Muscle of leg (tissue), 16 donors: ENCODE data around the gene CTNNB1. TPM values are rescaled to one million over a fixed set of nuclear protein-coding genes. Genes with fewer than 3 reads are reported as not detected.
A peak's percentile ranks its signal among the peaks of the same experiment; 100 is the strongest.

Experiments
- DNase-seq: peaks from one replicate; pipeline ENCODE4 v3.0.0; 2013
- H3K27ac ChIP-seq: one replicate; pipeline ENCODE4 v1.5.1; 2013; ENCODE audit warnings: mild to moderate bottlenecking, low read length, control low read depth
- H3K27me3 ChIP-seq: one replicate; pipeline ENCODE4 v1.6.1; 2013; ENCODE audit warnings: low read length; ENCODE audit not compliant: control insufficient read depth, insufficient read depth
- H3K36me3 ChIP-seq: one replicate; pipeline ENCODE4 v1.6.1; 2013; ENCODE audit warnings: low read length; ENCODE audit not compliant: control insufficient read depth, insufficient read depth
- H3K4me1 ChIP-seq: one replicate; pipeline ENCODE4 v1.6.1; 2013; ENCODE audit warnings: low read length; ENCODE audit not compliant: control insufficient read depth, insufficient read depth
- H3K4me3 ChIP-seq: one replicate; pipeline ENCODE4 v1.5.1; 2013; ENCODE audit warnings: low read length, control low read depth
- H3K9me3 ChIP-seq: replicated peaks from 2 replicates; pipeline ENCODE4 v1.6.1; 2013; ENCODE audit warnings: low read depth, low read length; ENCODE audit not compliant: control insufficient read depth
- WGBS: methylation state at CpG from one replicate; pipeline ENCODE4 v1.1.5; 2013; ENCODE audit warnings: missing lambda C conversion rate; ENCODE audit not compliant: insufficient coverage; 5-methylcytosine and 5-hydroxymethylcytosine counted together
- long read RNA-seq, 11 donors: transcript quantifications; one replicate each; lab custom pipeline, GENCODE V29; 2026
- polyA plus RNA-seq, 8 donors: library from polyadenylated mRNA; unstranded; fragments of 120-200 nt; gene quantifications; one replicate each; pipeline versions ENCODE4 v1.2.1 to v1.2.3, GENCODE V29; 2013; ENCODE audit warnings: inconsistent platforms in 1 of 8, low replicate concordance in 1 of 8; ENCODE audit not compliant: insufficient read length in 8 of 8, insufficient read depth in 1 of 8
- total RNA-seq: library from RNA; stranded (reverse); fragments of 120-200 nt; gene quantifications from one replicate; pipeline ENCODE4 v1.2.4, GENCODE V29; 2013

The CTNNB1 gene
- total RNA-seq (362 TPM), polyA plus RNA-seq (100 to 1,000 TPM; 272 to 390 (median 315) TPM)
- long read RNA-seq, donor 1, full-length matches to known transcripts = 22 of 57 reads
- long read RNA-seq, donor 1, partial matches to known transcripts = 35 of 57 reads
- long read RNA-seq, donor 1, other reads (novel, unspliced or antisense) = 0 of 57 reads
- long read RNA-seq, donor 2, full-length matches to known transcripts = 2 of 2 reads
- long read RNA-seq, donor 2, partial matches to known transcripts = 0 of 2 reads
- long read RNA-seq, donor 2, other reads (novel, unspliced or antisense) = 0 of 2 reads
- long read RNA-seq, donor 3, full-length matches to known transcripts = 29 of 132 reads
- long read RNA-seq, donor 3, partial matches to known transcripts = 103 of 132 reads
- long read RNA-seq, donor 3, other reads (novel, unspliced or antisense) = 0 of 132 reads
- long read RNA-seq, donor 4, full-length matches to known transcripts = 15 of 60 reads
- long read RNA-seq, donor 4, partial matches to known transcripts = 45 of 60 reads
- long read RNA-seq, donor 4, other reads (novel, unspliced or antisense) = 0 of 60 reads
- long read RNA-seq, donor 5, full-length matches to known transcripts = 81 of 310 reads
- long read RNA-seq, donor 5, partial matches to known transcripts = 229 of 310 reads
- long read RNA-seq, donor 5, other reads (novel, unspliced or antisense) = 0 of 310 reads
- long read RNA-seq, donor 6, full-length matches to known transcripts = 63 of 115 reads
- long read RNA-seq, donor 6, partial matches to known transcripts = 52 of 115 reads
- long read RNA-seq, donor 6, other reads (novel, unspliced or antisense) = 0 of 115 reads
- long read RNA-seq, donor 7, full-length matches to known transcripts = 40 of 98 reads
- long read RNA-seq, donor 7, partial matches to known transcripts = 58 of 98 reads
- long read RNA-seq, donor 7, other reads (novel, unspliced or antisense) = 0 of 98 reads
- long read RNA-seq, donor 8, full-length matches to known transcripts = 19 of 321 reads
- long read RNA-seq, donor 8, partial matches to known transcripts = 302 of 321 reads
- long read RNA-seq, donor 8, other reads (novel, unspliced or antisense) = 0 of 321 reads
- long read RNA-seq, donor 9, full-length matches to known transcripts = 29 of 54 reads
- long read RNA-seq, donor 9, partial matches to known transcripts = 25 of 54 reads
- long read RNA-seq, donor 9, other reads (novel, unspliced or antisense) = 0 of 54 reads
- long read RNA-seq, donor 10, full-length matches to known transcripts = 49 of 498 reads
- long read RNA-seq, donor 10, partial matches to known transcripts = 449 of 498 reads
- long read RNA-seq, donor 10, other reads (novel, unspliced or antisense) = 0 of 498 reads
- long read RNA-seq, donor 11, transcript CTNNB1-201 (15 exons, 3,947 nt) = major isoform, 17 of 60 reads
- long read RNA-seq, donor 11, transcript CTNNB1-203 (16 exons, 3,472 nt) = minor isoform, 5 of 60 reads
- long read RNA-seq, donor 11, transcript CTNNB1-202 (16 exons, 3,268 nt) = minor isoform, 9 of 60 reads
- long read RNA-seq, donor 11, partial matches to known transcripts = 25 of 60 reads
- long read RNA-seq, donor 11, other reads (novel, unspliced or antisense) = 0 of 60 reads

DNA sequence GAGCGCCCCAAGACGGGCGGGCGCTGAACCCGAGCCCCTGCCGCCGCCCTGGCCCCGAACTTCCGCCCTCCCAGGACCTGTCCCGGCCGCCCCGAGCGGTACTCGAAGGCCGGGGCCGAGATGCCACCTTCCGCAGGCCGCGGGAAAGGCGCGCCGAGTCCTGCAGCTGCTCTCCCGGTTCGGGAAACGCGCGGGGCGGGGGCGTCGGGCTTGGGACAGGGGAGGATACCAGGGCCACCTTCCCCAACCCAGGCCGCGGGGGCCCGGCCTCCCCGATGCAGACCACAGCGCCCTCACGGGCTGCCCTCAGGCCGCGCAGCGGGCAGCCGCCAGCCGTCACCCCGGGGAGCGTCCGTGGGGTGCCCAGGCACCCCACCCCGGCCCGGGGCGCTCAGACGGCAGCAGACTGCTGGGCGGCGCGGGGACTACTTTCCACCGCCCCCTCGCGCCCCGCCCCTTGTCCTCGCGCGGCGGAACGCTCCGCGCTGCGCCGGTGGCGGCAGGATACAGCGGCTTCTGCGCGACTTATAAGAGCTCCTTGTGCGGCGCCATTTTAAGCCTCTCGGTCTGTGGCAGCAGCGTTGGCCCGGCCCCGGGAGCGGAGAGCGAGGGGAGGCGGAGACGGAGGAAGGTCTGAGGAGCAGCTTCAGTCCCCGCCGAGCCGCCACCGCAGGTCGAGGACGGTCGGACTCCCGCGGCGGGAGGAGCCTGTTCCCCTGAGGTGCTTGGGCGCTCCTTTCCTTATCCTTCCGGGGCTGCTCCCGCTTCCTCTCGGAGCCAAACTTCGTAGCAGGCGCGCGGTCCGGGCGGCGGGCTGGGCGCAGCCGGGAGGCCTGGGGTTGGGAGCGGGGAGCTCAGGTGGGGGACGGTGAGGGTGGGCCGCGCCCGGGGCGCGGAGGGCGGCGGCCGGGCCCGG is at the start of gene CTNNB1:
Gene CTNNB1, plus strand, starts transcription at position 556 of the 916 bp plus-strand sequence. CDS start 24,564 bp downstream, outside the sequence.
- WGBS = under 1% methylated on average over 102 of the region's 112 CpGs
- Histone ChIP-seq H3K4me3 (peak within 1 kb of the TSS; percentile 93), H3K9me3 (no peaks in the 10 kb centered on the region), H3K4me1 (no peaks in the 10 kb centered on the region), H3K27ac (peak within 1 kb of the TSS; percentile 99), H3K36me3 (no peaks in the 10 kb centered on the region), H3K27me3 (no peaks in the 10 kb centered on the region)
- peak; percentile 98 for DNase-seq

DNA sequence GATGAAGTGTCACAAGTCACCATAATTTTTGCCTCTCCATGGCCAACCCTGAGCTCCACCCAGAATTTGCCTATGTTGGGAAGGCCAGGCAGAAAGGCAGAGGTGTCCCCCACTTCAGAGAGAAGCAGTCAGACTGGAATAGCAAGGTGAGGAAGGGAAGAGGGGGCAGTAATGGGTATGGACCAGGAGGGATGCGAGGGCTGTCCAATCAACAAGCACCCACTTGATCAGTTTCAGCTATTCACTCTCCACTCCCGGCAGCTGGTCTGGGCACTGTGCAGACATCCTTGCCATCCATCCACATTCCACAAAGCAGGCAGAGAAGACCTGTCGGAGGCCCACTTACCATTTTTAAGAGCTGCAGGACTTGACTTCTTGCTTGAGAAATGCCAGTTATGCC is 43.5 kb upstream of the CTNNB1 start:
- no peak for DNase-seq
- WGBS = 88% methylated on average over 1 of the region's 3 CpGs
- Histone ChIP-seq H3K9me3 (no peaks in the 10 kb centered on the region), H3K27me3 (no peaks in the 10 kb centered on the region), H3K4me3 (no peak overlapping the region), H3K27ac (no peak overlapping the region), H3K4me1 (no peaks in the 10 kb centered on the region), H3K36me3 (no peaks in the 10 kb centered on the region)

DNA sequence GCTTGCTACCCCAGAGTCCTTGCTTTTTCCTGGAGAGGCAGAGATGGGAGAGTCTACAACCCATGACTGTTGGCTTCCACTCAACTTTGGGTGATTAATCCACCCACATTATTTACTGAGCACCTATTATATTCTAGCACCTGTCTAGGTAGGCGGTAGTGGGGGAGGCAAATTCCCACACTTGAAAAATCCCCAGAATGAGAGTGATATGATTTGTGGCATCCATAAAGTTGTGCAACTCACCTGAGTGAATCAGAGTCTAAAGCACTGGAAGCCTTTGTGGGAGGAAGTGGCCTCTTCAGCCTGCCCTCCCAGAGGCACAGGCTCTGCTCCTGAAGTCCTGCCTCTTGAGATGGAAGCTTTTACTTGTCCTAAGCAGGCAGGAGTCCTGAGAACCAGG is 40.4 kb upstream of the CTNNB1 start:
- no peaks in the 10 kb centered on the region for H3K27me3 ChIP-seq
- no peaks in the 10 kb centered on the region for H3K4me1 ChIP-seq
- no CpG with 5 or more reads among the region's 1 CpG for WGBS
- no peaks in the 10 kb centered on the region for H3K36me3 ChIP-seq
- no peak for DNase-seq
- no peaks in the 10 kb centered on the region for H3K9me3 ChIP-seq
- no peak overlapping the region for H3K27ac ChIP-seq
- H3K4me3 ChIP-seq = no peak overlapping the region

DNA sequence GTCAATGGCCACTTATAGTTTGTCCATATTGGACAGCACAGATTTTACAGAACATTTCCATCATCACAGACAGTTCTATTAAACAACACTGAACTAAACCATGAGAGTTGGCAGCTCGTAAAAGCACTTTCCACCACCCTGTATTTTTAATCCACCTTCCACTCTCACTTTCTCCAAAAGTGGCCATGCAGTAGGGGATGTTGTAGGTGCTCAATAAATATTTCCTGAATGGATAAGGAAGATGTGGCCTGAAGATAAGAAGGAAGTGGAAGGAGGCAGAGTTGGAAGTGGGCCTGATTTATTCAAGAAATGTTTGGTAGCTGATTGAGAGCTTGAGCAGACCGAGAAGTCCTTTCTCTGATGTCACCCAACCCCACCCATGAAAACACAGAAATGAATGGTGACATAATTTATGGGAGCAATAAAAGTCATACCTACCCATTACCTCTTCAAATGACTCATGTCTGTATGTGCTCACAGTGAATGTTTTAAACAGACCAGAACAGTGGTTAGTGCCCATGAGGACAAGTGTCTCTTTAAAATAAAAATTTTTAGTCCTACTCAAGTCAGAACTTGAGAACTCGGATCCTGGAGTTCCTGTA is 39.6 kb upstream of the CTNNB1 start:
- H3K27ac ChIP-seq = no peak overlapping the region
- 71% methylated on average over 1 of the region's 3 CpGs for WGBS
- no peak for DNase-seq
- no peak overlapping the region for H3K4me3 ChIP-seq
- no peaks in the 10 kb centered on the region for H3K4me1 ChIP-seq
- H3K27me3 ChIP-seq = no peaks in the 10 kb centered on the region
- no peaks in the 10 kb centered on the region for H3K36me3 ChIP-seq
- H3K9me3 ChIP-seq = no peaks in the 10 kb centered on the region

DNA sequence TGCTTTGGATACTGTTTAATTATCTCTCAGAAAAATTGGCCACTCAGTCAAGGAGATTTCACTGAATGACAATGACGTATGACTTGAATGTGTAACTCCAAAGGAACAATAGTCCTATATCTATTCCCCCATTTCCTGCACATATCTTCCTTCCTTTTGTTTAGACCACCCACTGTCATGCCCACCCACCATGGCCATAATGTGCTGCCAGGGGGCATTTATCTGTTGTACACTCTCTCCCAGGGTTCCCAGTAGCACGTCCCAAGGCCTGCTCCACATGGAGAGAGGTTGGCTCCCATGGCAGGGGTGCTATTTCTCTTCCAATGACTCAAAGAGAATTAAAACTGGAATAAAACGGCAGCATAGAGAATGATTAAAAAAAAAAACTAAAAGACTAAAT is 36.8 kb upstream of the CTNNB1 start:
- H3K27ac ChIP-seq = no peak overlapping the region
- WGBS = 86% methylated on average over 1 of the region's 3 CpGs
- no peaks in the 10 kb centered on the region for H3K27me3 ChIP-seq
- no peak for DNase-seq
- H3K4me3 ChIP-seq = no peak overlapping the region
- no peaks in the 10 kb centered on the region for H3K9me3 ChIP-seq
- H3K36me3 ChIP-seq = no peaks in the 10 kb centered on the region
- H3K4me1 ChIP-seq = no peaks in the 10 kb centered on the region

DNA sequence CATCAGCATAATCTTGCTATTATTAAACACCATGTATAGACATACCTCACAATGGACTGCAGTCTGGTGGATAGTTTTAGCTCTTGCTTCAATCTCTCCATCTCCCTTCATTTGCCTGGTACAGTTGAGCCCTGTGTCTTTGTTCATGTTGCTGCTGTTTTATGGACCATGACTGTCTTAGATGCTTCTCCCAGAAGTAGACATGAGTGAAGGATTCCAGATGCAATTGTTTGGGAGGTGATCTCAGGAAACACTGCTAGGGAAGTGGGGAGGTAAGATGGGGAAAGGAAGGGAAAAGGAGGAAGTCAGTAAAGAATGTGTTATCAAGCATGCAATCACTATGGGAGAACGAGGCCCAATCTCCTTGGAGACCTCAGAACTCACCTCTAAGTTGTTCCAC is 36.3 kb upstream of the CTNNB1 start:
- no peak for DNase-seq
- WGBS = no CpG with 5 or more reads among the region's 1 CpG
- H3K36me3 ChIP-seq = no peaks in the 10 kb centered on the region

DNA sequence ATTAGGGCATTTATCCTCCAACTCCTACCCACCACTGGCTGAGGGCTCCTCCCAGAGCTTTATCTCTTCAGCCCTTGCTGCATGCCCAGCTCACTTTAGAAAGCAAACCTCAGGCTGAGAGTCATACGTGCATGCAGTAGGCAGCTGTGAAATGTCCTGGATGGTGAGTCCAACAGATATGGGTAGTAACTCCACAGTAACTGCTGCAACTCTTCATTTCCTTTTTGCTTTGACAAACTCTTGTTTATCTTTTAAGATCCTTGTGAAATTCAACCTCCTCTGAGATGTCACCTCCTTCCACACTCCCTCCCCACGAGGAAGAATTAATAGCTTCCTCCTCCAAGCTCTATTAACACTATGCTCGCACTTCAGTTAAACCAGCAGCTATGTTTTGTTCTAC is 35.9 kb upstream of the CTNNB1 start:
- no peaks in the 10 kb centered on the region for H3K36me3 ChIP-seq
- H3K4me1 ChIP-seq = no peaks in the 10 kb centered on the region
- 0% methylated on average over 1 of the region's 3 CpGs for WGBS
- H3K4me3 ChIP-seq = no peak overlapping the region
- no peak overlapping the region for H3K27ac ChIP-seq
- no peaks in the 10 kb centered on the region for H3K27me3 ChIP-seq
- no peaks in the 10 kb centered on the region for H3K9me3 ChIP-seq
- DNase-seq = no peak

More for the DNA sequence above, 36.3 kb upstream of the CTNNB1 start:
- Histone ChIP-seq H3K4me1 (no peaks in the 10 kb centered on the region), H3K9me3 (no peaks in the 10 kb centered on the region), H3K27me3 (no peaks in the 10 kb centered on the region), H3K4me3 (no peak overlapping the region), H3K27ac (no peak overlapping the region)

DNA sequence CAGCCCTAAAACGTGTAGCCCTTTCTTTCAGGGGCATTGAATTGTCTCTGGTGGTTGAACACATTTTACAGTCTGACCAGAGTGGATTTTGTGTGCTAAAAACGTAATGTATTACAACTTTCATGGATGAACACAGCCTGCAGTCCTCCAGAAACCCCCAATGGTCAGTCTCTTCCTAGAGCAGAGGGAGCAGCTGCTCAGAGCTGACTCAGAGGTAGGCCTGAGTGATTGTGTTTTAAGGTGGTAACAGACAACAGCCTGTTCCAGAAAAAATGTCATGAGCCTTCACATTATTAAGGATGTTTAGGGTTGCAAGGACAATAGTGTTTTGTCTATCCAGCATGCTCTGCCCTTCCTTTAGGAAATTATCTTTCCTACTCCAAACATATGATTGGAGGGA is 34.5 kb upstream of the CTNNB1 start:
- no peaks in the 10 kb centered on the region for H3K9me3 ChIP-seq
- no CpG with 5 or more reads among the region's 2 CpGs for WGBS

More for the DNA sequence above, 34.5 kb upstream of the CTNNB1 start:
- no peaks in the 10 kb centered on the region for H3K27me3 ChIP-seq
- peaks cover 4% of the 10 kb centered on the region for H3K4me1 ChIP-seq
- DNase-seq = no peak
- H3K27ac ChIP-seq = no peak overlapping the region
- H3K36me3 ChIP-seq = no peaks in the 10 kb centered on the region
- no peak overlapping the region for H3K4me3 ChIP-seq
